HepG2 (cell line): ENCODE data around the gene MGMT. TPM values are rescaled to one million over a fixed set of nuclear protein-coding genes. Genes with fewer than 3 reads are reported as not detected.

Experiments used
- DNMT1 ChIP-seq: sonication (generic); formaldehyde crosslinking; IDR thresholded peaks from 2 replicates; pipeline ENCODE4 v1.5.1; 2020; ENCODE audit warnings: mild to moderate bottlenecking, missing genetic modification reagents
- KIAA2018 ChIP-seq: sonication (generic); formaldehyde crosslinking; IDR thresholded peaks from 2 replicates; pipeline ENCODE4 v1.5.0; 2020; ENCODE audit warnings: mild to moderate bottlenecking, missing genetic modification reagents, borderline replicate concordance
- polyA plus RNA-seq, 8 experiments: library from polyadenylated mRNA; depleted of rRNA in 3 of 8; stranded (reverse) in 7 of 8; unstranded in 1 of 8; fragments of >200 nt; fragmentation: Illumina TruSeq in 4 of 8; extraction: Trizol in 4 of 8; gene quantifications; 2 replicates each; pipeline versions ENCODE4 v1.2.1 to v1.2.3, GENCODE V29; 2011 to 2016; ENCODE audit warnings: low read depth in 4 of 8, missing spikeins in 1 of 8, mixed read lengths in 1 of 8; ENCODE audit not compliant: insufficient read depth in 1 of 8
- total RNA-seq, 5 experiments: library from RNA; depleted of rRNA; stranded (reverse); fragments of >200 nt; fragmentation: Illumina TruSeq; extraction: Trizol; gene quantifications; 2 replicates each; pipeline ENCODE4 v1.2.3, GENCODE V29; 2016; ENCODE audit warnings: low read depth in 1 of 5
- TF ChIP-seq, protein P1 (sequence below), 2 experiments: fragments of 450-650 bp in 1 of 2; sonication (generic) in 1 of 2; formaldehyde crosslinking in 1 of 2; IDR thresholded peaks; 2 replicates each; pipeline versions ENCODE4 v1.6.1 to v1.8.0; 2016 to 2022; ENCODE audit warnings: antibody characterized with exemption in 1 of 2, mild to moderate bottlenecking in 1 of 2, missing genetic modification reagents in 1 of 2

MGMT gene
- total and polyA plus RNA-seq, 2 of the 13 experiments (the other 11 are each of a cell fraction or from before 2014, with no cell fraction given): 12.0 to 19.5 TPM

GRCh38 chr10:129617768-129618167 lies 150.7 kb downstream of the MGMT start (continued):
- TF ChIP-seq, protein P1, sequence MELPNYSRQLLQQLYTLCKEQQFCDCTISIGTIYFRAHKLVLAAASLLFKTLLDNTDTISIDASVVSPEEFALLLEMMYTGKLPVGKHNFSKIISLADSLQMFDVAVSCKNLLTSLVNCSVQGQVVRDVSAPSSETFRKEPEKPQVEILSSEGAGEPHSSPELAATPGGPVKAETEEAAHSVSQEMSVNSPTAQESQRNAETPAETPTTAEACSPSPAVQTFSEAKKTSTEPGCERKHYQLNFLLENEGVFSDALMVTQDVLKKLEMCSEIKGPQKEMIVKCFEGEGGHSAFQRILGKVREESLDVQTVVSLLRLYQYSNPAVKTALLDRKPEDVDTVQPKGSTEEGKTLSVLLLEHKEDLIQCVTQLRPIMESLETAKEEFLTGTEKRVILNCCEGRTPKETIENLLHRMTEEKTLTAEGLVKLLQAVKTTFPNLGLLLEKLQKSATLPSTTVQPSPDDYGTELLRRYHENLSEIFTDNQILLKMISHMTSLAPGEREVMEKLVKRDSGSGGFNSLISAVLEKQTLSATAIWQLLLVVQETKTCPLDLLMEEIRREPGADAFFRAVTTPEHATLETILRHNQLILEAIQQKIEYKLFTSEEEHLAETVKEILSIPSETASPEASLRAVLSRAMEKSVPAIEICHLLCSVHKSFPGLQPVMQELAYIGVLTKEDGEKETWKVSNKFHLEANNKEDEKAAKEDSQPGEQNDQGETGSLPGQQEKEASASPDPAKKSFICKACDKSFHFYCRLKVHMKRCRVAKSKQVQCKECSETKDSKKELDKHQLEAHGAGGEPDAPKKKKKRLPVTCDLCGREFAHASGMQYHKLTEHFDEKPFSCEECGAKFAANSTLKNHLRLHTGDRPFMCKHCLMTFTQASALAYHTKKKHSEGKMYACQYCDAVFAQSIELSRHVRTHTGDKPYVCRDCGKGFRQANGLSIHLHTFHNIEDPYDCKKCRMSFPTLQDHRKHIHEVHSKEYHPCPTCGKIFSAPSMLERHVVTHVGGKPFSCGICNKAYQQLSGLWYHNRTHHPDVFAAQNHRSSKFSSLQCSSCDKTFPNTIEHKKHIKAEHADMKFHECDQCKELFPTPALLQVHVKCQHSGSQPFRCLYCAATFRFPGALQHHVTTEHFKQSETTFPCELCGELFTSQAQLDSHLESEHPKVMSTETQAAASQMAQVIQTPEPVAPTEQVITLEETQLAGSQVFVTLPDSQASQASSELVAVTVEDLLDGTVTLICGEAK (IDR thresholded peaks at IDR 0.05): no peak
- TF ChIP-seq, protein P1 (CRISPR knock-in tag; IDR thresholded peaks at IDR 0.05): no peak
- TF ChIP-seq DNMT1 (no peak), KIAA2018 (no peak)
